ENCODE data around the gene ERC1.

The ERC1 gene

DNA sequence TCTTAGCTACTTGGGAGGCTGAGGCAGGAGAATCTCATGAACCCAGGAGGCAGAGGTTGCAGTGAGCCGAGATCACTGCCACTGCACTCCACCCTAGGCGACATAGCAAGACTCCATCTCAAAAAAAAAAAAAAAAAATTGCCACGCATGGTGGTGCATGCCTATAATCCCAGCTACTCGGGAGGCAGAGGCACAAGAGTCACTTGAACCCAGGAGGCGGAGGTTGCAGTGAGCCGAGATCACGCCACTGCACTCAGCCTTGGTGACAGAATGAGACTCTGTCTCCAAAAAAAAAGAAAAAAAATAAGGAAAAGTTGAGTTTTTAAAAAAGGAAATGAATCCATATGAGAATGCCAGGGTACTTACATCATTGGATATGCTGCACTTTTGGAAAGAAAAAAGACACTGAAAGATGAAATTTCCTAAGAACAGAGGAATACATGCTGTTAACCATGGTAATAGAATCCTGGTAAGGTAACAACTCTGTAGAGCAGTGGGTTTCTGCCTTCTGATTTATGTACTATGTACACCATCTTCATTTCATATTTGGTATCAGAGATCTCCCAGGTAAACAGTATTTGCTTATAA is 222.7 kb downstream of the ERC1 start:
- no peak overlapping the region for H3K27ac ChIP-seq
- no peaks in the 10 kb centered on the region for H3K36me3 ChIP-seq
- no peaks in the 10 kb centered on the region for H3K27me3 ChIP-seq (ENCODE audit: insufficient read depth, low read depth, severe bottlenecking)
- DNase-seq, result no peak
- TF ChIP-seq, protein P1, sequence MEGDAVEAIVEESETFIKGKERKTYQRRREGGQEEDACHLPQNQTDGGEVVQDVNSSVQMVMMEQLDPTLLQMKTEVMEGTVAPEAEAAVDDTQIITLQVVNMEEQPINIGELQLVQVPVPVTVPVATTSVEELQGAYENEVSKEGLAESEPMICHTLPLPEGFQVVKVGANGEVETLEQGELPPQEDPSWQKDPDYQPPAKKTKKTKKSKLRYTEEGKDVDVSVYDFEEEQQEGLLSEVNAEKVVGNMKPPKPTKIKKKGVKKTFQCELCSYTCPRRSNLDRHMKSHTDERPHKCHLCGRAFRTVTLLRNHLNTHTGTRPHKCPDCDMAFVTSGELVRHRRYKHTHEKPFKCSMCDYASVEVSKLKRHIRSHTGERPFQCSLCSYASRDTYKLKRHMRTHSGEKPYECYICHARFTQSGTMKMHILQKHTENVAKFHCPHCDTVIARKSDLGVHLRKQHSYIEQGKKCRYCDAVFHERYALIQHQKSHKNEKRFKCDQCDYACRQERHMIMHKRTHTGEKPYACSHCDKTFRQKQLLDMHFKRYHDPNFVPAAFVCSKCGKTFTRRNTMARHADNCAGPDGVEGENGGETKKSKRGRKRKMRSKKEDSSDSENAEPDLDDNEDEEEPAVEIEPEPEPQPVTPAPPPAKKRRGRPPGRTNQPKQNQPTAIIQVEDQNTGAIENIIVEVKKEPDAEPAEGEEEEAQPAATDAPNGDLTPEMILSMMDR (IDR thresholded peaks at IDR 0.05; ENCODE audit: low read depth, low read length), result no peak
- H3K4me3 ChIP-seq (ENCODE audit: low read depth, low read length), result no peak overlapping the region
- H3K9me3 ChIP-seq (ENCODE audit: severe bottlenecking), result no peaks in the 10 kb centered on the region

DNA sequence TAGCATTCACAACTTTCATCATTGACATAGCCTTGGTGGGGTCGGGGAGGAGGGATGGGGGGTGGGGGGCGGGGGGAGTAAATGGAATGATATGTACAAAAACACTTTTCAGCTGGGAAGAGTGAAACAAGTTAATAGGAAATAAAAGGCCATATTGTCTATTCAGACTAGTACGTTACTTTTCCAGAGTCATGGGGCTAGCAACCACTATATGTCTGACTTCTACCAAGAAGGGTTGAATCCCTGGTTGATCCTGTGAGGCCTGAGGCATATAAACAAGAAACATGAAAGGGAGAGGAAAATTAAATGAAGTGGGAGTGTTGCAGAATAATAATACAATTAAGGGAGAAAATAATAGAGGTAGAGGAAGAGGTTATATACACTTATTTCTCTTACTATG is 225.5 kb downstream of the ERC1 start:
- Histone ChIP-seq H3K9me3 (ENCODE audit: severe bottlenecking) (no peaks in the 10 kb centered on the region), H3K27me3 (ENCODE audit: insufficient read depth, low read depth, severe bottlenecking) (no peaks in the 10 kb centered on the region), H3K27ac (no peak overlapping the region), H3K4me3 (ENCODE audit: low read depth, low read length) (no peak overlapping the region), H3K36me3 (no peaks in the 10 kb centered on the region)
- TF ChIP-seq, protein P1 (IDR thresholded peaks at IDR 0.05; ENCODE audit: low read depth, low read length), result no peak
- no peak for DNase-seq

DNA sequence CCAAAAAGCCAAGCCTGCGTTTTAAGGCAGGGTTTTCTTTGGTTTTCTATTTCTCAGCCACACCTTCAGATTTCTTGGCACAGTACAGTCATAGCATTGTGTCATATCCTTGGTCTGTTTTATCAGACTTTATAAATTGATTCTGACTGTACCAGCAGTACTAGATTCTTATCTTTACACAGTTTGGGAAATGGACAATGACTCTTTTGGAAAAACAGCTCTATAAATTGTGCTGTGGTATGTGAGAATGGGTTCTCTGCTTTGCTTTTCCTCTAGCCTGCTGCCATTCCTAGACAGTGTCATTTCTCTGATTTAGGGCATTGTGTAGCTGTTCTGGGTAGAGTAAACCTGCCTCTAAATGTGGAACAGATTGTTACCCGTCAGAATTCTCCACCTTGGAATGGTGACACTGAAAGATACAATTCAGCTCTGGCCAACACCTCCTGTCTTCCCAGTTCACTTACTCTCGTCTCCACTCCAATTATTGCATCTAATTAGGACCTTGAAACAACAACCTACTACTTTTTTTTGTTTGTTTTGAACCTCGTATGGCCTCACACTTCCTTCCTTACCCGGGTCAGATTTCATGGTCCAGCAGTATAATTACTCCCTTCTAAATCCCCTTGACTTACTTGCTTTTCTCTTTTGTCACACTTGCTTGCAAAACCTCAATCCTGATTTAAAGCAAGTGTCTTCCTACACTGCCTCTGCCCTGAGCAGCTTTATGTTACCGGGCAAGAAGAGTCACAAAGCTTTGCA is 226.3 kb downstream of the ERC1 start:
- TF ChIP-seq, protein P1 (IDR thresholded peaks at IDR 0.05; ENCODE audit: low read depth, low read length), result no peak
- no peaks in the 10 kb centered on the region for H3K36me3 ChIP-seq
- no peaks in the 10 kb centered on the region for H3K9me3 ChIP-seq (ENCODE audit: severe bottlenecking)
- H3K27ac ChIP-seq, result peak overlapping the region; percentile 29; the same call in 1 of the 2 replicates
- no peaks in the 10 kb centered on the region for H3K27me3 ChIP-seq (ENCODE audit: insufficient read depth, low read depth, severe bottlenecking)
- H3K4me3 ChIP-seq (ENCODE audit: low read depth, low read length), result no peak overlapping the region
- peak; percentile 23 for DNase-seq

DNA sequence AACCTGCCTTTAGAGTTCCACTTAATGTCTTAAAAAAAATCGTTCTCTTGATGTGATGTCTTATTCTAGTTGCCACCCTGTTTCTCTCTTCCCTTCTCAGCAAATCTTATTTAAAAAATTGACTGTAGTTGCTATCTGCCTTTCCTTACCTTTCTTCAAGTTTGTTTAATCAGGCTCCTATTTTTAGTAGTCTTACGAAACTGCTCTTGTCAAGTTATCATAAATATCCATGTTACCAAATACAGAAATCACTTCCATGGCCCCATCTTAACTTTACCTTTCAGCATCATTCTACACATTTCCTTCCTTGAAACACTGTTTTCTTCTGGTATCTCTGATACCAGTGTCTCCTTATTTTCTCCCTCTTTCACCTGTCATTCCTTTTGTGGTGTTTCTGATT is 227.3 kb downstream of the ERC1 start:
- no peaks in the 10 kb centered on the region for H3K9me3 ChIP-seq (ENCODE audit: severe bottlenecking)
- TF ChIP-seq, protein P1 (IDR thresholded peaks at IDR 0.05; ENCODE audit: low read depth, low read length), result no peak
- H3K36me3 ChIP-seq, result no peaks in the 10 kb centered on the region
- no peak overlapping the region for H3K4me3 ChIP-seq (ENCODE audit: low read depth, low read length)
- H3K27me3 ChIP-seq (ENCODE audit: insufficient read depth, low read depth, severe bottlenecking), result no peaks in the 10 kb centered on the region
- no peak overlapping the region for H3K27ac ChIP-seq
- no peak for DNase-seq

- DNase-seq, result no peak
- H3K4me3 ChIP-seq (ENCODE audit: low read depth, low read length), result no peak overlapping the region
- TF ChIP-seq, protein P1 (IDR thresholded peaks at IDR 0.05; ENCODE audit: low read depth, low read length), result no peak
- H3K27me3 ChIP-seq (ENCODE audit: insufficient read depth, low read depth, severe bottlenecking), result no peaks in the 10 kb centered on the region
- H3K9me3 ChIP-seq (ENCODE audit: severe bottlenecking), result no peaks in the 10 kb centered on the region
- H3K36me3 ChIP-seq, result no peaks in the 10 kb centered on the region
- H3K27ac ChIP-seq, result no peak overlapping the region
These were observed 229.4 kb downstream of the ERC1 start for GRCh38 chr12:1220127-1221092.

All from WERI-Rb-1 (cell line).